HEK293T (cell line): ENCODE data around the gene CAMSAP1.

ENCODE experiments used
- CTCF ChIA-PET: fragments of 350-600 bp; formaldehyde crosslinking; extraction: SDS; loops from one replicate; lab custom pipeline; 2021; ENCODE audit warnings: antibody characterized with exemption, inconsistent platforms; lab: Yijun Ruan, JAX
- POLR2A ChIA-PET: fragments of 350-600 bp; formaldehyde crosslinking; extraction: SDS; loops from one replicate; lab custom pipeline; 2020; ENCODE audit warnings: antibody characterized with exemption, inconsistent platforms; lab: Yijun Ruan, JAX
- DNase-seq: peaks from one replicate; pipeline ENCODE4 v3.0.0; 2012; ENCODE audit warnings: mixed read lengths; ENCODE audit errors: extremely low spot score
- ARNT ChIP-seq: fragments of 450-650 bp; IDR thresholded peaks from 2 replicates; pipeline ENCODE4 v1.6.1; 2017; ENCODE audit warnings: mild to moderate bottlenecking
- BHLHE40 ChIP-seq: fragments of 450-650 bp; IDR thresholded peaks from 2 replicates; pipeline ENCODE4 v1.6.1; 2016; ENCODE audit warnings: mild to moderate bottlenecking, moderate library complexity, borderline replicate concordance
- CTBP1 ChIP-seq: fragments of 450-650 bp; IDR thresholded peaks from 2 replicates; pipeline ENCODE4 v1.6.1; 2016; ENCODE audit warnings: borderline replicate concordance
- ELF4 ChIP-seq: fragments of 450-650 bp; IDR thresholded peaks from 2 replicates; pipeline ENCODE4 v1.6.1; 2017; ENCODE audit warnings: antibody characterized with exemption
- FOXA1 ChIP-seq: fragments of 450-650 bp; IDR thresholded peaks from 2 replicates; pipeline ENCODE4 v1.6.1; 2016; ENCODE audit warnings: mild to moderate bottlenecking
- FOXK2 ChIP-seq: fragments of 450-650 bp; IDR thresholded peaks from 2 replicates; pipeline ENCODE4 v1.6.1; 2016; ENCODE audit warnings: mild to moderate bottlenecking
- FOXM1 ChIP-seq: fragments of 450-650 bp; IDR thresholded peaks from 2 replicates; pipeline ENCODE4 v1.6.1; 2017; ENCODE audit warnings: mild to moderate bottlenecking, borderline replicate concordance
- HDGF ChIP-seq: fragments of 450-650 bp; IDR thresholded peaks from 2 replicates; pipeline ENCODE4 v1.6.1; 2017; ENCODE audit warnings: antibody characterized with exemption, borderline replicate concordance
- L3MBTL2 ChIP-seq: fragments of 450-650 bp; conservative IDR thresholded peaks from 2 replicates; pipeline ENCODE4 v1.6.1; 2016; ENCODE audit warnings: mild to moderate bottlenecking
- LEF1 ChIP-seq: fragments of 450-650 bp; IDR thresholded peaks from 2 replicates; pipeline ENCODE4 v1.6.1; 2017; ENCODE audit warnings: mild to moderate bottlenecking, borderline replicate concordance
- NFRKB ChIP-seq: fragments of 450-650 bp; IDR thresholded peaks from 2 replicates; pipeline ENCODE4 v1.6.1; 2016; ENCODE audit warnings: mild to moderate bottlenecking, moderate library complexity
- PKNOX1 ChIP-seq: fragments of 450-650 bp; IDR thresholded peaks from 2 replicates; pipeline ENCODE4 v1.6.1; 2016
- SP1 ChIP-seq: fragments of 450-650 bp; IDR thresholded peaks from 2 replicates; pipeline ENCODE4 v1.6.1; 2017
- SUZ12 ChIP-seq: fragments of 450-650 bp; IDR thresholded peaks from 2 replicates; pipeline ENCODE4 v1.6.1; 2016; ENCODE audit warnings: mild to moderate bottlenecking
- TARDBP ChIP-seq: fragments of 450-650 bp; IDR thresholded peaks from 2 replicates; pipeline ENCODE4 v1.6.1; 2016
- ZNF384 ChIP-seq: fragments of 450-650 bp; IDR thresholded peaks from 2 replicates; pipeline ENCODE4 v1.6.1; 2016

The CAMSAP1 gene

DNA sequence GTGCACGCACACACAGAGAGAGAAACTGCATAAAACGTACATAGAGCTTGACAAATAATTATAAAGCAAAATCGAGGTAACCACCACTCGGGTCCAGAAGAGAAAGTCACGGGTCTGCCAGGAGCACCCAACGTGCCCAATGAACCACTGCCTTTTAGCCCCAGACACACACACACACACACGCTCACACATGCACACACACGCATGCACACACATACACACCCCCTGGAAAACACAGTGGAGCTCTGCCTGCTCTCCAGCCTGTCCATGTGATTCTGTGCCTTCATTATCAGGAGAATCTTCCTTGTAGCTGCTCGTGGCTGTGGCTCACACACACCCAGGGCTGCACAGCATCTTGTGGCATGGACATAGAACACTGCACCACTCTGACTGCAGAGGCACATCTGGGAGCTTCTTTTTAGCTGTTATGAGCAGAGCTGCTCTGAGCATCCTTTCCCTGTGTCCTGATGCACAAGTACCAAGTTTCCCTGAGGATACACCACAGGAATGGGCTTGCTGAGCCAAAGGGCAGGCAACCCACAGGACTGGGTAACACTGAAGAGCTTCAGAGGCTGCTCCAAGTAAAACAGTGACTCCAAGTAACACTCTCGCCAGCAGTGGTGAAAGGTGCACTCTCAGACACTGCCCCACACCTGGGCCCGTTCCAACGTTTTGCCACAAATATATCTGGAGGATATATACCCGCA, 58.9 kb downstream of the CAMSAP1 start:
- ChIA-PET POLR2A (no interaction called here), CTCF (no interaction called here)
- no peak for TF ChIP-seq ARNT
- no peak for TF ChIP-seq PKNOX1
- TF ChIP-seq LEF1, result no peak
- TF ChIP-seq TARDBP, result no peak
- no peak for TF ChIP-seq SP1
- TF ChIP-seq HDGF, result no peak
- TF ChIP-seq ZNF384, result no peak
- TF ChIP-seq L3MBTL2, result no peak
- no peak for TF ChIP-seq FOXK2
- no peak for TF ChIP-seq NFRKB
- no peak for TF ChIP-seq ELF4
- DNase-seq, result no peak

- ChIA-PET POLR2A (no interaction called here), CTCF (no interaction called here)
- DNase-seq, result no peak
- TF ChIP-seq BHLHE40, result no peak
- no peak for TF ChIP-seq TARDBP
- TF ChIP-seq ARNT, result no peak
- no peak for TF ChIP-seq L3MBTL2
- no peak for TF ChIP-seq PKNOX1
- no peak for TF ChIP-seq FOXA1
- TF ChIP-seq SUZ12, result no peak
- TF ChIP-seq NFRKB, result no peak
- no peak for TF ChIP-seq ELF4
These were observed 59.5 kb downstream of the CAMSAP1 start for GRCh38 chr9:135847833-135848232.

DNA sequence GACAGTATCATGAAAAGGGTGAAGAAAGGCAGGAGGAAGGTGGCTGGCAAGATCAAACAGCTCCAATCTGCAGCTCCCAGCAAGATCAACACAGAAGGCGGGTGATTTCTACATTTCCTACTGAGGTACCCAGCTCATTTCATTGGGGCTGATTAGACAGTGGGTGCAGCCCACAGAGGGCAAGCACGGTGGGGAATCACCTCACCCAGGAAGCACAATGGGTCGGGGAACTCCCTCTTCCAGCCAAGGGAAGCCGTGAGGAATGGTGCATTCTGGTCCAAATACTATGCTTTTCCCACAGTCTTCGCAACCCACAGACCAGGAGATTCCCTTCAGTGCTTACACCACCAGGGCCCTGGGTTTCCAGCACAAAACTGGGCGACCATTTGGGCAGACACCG, 66.8 kb downstream of the CAMSAP1 start:
- POLR2A ChIA-PET, result no interaction called here
- TF ChIP-seq ELF4, result no peak
- TF ChIP-seq HDGF, result no peak
- TF ChIP-seq FOXM1, result no peak
- TF ChIP-seq SUZ12, result no peak
- TF ChIP-seq FOXK2, result no peak
- TF ChIP-seq CTBP1, result no peak
- no peak for DNase-seq
- CTCF ChIA-PET, result no interaction called here

DNA sequence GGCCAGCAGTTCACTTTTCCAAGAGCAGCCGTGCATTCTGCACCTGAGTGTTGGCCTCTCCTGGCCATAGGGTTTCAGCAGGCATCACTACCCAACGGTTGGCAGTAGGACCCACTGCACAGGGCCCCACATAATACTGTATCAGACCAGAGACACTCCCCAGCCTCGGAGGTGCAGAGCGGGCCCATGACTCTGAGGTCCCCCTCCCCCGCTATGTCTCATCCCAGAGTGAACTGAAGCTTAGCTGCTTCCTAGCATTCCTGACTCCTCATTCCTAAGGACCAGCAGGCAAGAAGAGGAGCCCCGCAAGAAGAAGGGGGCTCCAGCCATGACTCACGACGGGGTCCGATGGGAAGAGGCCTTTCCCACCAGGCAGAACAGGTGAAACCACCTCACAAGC, 67.2 kb downstream of the CAMSAP1 start:
- ChIA-PET POLR2A (no interaction called here), CTCF (no interaction called here)
- TF ChIP-seq ELF4 (no peak), HDGF (no peak), FOXK2 (no peak), BHLHE40 (no peak), SP1 (no peak)
- no peak for DNase-seq

DNA sequence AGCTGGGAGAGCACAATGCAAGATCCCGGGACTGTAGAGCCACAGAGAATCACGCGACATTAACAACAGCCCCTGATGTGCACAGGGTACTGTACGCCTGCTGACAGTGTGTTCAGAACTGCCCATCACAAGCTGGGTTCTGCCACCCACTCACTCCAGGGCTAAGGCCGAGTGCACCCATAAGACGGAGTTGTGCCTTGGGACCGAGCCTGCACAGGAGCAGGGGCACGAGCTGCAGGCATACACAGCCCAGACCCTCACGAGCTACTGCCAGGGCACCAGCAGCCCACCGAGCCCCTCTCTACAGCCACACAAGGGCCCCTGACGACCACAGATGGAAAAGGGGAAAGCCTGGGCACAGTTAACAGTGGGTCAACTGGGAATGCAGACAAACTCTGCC, 67.8 kb downstream of the CAMSAP1 start:
- no peak for DNase-seq
- ChIA-PET CTCF (no interaction called here), POLR2A (no interaction called here)
- no peak for TF ChIP-seq CTBP1
- TF ChIP-seq ARNT, result no peak
- TF ChIP-seq FOXK2, result no peak
- TF ChIP-seq NFRKB, result no peak
- no peak for TF ChIP-seq ZNF384
- TF ChIP-seq HDGF, result no peak
- TF ChIP-seq ELF4, result no peak
- TF ChIP-seq FOXA1, result no peak
- TF ChIP-seq SUZ12, result no peak
- TF ChIP-seq FOXM1, result no peak
- no peak for TF ChIP-seq LEF1
- TF ChIP-seq SP1, result no peak
- TF ChIP-seq L3MBTL2, result no peak
- no peak for TF ChIP-seq BHLHE40
- no peak for TF ChIP-seq PKNOX1
- TF ChIP-seq TARDBP, result no peak

- ChIA-PET CTCF (no interaction called here), POLR2A (no interaction called here)
- TF ChIP-seq FOXK2 (no peak), FOXM1 (no peak), NFRKB (no peak), ARNT (no peak), TARDBP (no peak), HDGF (no peak), PKNOX1 (no peak), SP1 (no peak), ZNF384 (no peak), LEF1 (no peak), L3MBTL2 (no peak), CTBP1 (no peak), BHLHE40 (no peak), ELF4 (no peak), SUZ12 (no peak), FOXA1 (no peak)
- DNase-seq, result no peak
These were observed 72.2 kb downstream of the CAMSAP1 start for GRCh38 chr9:135835131-135835530.
